GM21786 (cell line): Measurements from ENCODE around the gene FBF1.
A peak's percentile ranks its signal among the peaks of the same experiment; 100 is the strongest.
"Not testable (repeated sequence)": the region's sequence is repeated elsewhere in the genome, so short reads cannot be mapped to it uniquely, and the experiment has no call there.

Experiments used
- ATAC-seq: cut with Tn5 transposase; IDR thresholded peaks from one replicate; pipeline ENCODE4 v1.9.1; 2021; ENCODE audit not compliant: unreplicated experiment

The FBF1 gene

DNA sequence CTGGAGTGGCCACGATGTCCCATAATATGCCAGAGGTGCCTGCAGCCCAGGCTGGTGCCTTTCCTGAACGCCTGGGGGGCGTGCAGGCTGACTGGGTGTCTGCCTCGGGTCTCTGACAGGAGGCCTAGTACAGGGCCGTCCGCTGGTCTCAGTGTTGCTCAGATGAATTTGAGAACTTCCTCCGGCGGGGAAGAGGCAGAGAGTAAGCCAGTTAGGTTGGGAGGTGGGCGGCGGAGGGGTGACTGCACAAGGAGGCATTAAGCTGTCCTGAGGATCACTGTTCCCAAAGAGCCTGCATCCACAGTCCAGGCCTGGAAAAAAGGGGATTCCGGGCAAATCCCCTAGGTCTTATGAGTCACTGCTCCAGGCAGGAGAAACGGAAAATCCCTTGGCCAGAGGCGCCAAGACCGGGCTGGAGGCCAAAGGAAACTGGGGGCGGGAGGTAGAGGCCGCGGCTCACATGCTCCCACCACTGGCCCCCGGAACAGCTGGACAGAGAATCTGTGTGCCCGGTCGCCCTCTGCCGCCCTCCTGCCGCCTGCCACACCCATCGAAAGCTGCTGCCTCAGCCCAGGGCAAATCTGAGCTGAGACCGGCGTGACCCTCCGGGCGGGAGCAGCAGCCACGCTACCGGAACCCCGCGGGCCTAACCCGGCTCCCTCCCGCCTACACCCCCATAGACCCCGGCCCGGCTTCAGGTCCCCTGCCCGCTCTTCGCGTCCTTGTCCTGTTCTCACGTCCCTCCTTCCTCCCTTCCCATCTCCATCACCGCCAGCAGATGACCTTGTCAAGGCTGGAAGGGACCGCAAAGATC, 63.7 kb downstream of the FBF1 start:
- ATAC-seq = no peak

DNA sequence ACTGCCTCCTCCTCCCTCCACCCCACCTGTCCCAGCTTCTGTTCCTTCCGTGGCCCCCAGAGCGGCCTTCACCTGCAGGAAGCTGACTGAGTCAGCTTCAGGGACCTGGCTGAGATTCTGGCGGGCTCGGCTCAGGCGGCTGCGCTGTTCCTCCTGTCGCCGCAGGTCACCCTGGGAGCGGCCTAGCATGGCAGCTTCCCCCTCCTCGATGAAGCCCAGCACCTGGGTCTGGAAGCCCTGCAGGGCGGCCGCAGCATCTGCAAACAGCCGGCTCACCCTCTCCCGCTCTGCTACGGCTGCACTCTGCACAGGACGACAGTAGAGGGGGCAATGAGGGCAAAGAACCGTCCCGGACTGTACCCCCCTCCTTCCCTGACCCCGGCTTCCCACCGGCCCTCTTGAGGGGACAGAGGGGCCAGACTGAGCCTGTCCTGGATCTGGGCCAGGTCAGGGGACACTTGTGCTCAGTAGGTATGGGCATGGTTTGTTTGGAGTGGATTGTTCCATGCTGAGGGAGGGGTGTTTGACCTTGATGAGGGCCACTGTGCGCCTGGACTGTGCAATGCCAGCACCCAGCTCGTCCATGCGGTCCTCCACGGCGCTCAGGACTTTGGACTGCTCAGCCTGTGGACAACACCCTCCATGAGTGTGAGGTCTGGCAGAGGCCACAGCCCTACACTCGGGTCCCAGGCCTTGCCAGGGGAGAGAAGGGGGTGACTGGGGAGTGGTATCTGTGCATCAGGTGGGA, 64.5 kb downstream of the FBF1 start:
- ATAC-seq = no peak

DNA sequence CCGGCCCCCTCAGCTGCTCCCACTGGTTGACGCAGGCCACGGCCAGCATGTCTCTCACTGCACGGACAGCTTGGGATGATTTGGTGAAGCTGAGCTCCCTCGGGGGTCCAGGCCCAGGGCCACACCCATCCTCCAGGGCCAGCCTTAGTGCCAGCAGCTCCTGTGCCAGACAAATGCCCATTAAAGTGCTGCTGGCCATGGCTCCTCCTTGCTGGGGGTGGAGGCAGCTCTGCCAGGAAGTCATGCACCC, 65.0 kb downstream of the FBF1 start:
- ATAC-seq = no peak

DNA sequence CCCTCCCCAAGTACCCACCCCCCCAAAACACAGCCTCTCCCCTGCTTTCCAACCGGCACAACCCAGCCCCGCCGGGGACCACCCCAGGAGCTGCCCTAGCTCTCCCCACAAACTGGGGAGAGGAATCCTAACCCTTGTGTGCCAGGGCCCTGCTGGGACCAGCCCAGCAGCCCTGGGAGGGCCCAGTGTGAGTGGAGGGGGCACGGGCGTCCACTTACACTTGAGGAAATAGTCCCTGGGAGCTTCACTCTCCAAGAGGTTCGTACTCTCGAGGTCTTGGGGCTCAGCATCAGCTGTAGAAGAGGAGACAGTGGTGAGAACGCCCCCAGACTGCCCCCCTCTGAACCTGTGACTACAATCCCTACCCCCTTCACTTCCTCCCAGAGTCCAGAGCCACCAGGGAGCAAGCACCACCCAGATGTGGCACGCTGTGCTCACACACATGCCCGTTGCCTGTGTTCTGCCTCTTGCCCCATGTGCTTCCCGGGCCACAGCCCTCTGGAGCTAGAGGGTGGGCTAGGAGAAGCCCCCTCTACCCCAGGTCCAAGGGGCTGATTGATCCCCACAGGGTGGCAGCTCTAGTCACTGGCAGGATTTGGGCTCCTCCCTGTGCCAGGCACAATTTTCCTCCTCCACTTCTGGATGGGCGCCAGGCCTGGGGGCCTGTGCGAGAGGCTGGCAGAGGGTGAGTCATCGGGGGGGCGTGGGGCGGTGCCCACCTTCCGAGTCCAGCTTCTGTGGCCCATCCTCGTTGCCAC, 65.5 kb downstream of the FBF1 start:
- ATAC-seq = no peak

DNA sequence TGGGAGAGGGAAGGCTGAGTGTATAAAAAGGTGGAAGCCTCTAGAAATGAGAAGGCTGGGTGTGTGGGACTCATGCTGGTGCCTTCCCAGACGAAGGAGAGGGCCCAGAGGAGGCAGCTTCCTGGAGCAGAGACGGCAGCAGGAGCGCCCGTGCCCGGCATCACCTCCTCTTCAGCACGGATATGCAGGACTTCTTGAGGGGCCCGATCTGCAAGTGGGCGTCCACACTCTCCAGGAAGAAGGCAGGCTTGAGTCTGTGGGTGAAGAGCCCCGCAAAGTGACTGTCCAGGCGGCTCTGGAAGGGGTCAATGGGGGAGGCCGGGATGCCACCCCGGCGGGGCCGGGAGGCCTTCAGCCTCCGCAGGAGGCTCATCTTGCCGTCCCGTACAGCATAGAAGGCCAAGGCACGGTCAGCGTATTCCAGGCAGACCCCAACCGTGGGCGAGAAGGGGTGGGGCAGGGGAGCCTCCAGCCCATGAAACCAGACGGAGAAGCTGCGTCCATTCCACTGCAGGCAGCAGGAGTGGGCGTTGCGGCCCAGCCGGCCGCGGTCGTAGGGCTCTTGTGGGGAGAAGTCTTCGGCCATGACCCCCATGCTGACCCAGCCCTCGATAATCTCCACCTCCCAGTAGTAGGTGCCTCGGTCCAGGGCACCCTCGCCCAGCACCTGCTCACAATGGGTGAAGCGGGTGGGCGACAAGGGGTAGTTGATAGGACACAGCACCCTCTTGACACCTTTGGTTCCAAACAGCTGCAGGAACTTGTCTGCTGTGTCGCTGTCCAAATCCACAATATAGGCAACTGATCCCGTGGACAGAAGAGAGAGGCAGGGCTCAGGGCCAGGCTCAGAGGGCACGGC, 66.3 kb downstream of the FBF1 start:
- ATAC-seq = no peak

DNA sequence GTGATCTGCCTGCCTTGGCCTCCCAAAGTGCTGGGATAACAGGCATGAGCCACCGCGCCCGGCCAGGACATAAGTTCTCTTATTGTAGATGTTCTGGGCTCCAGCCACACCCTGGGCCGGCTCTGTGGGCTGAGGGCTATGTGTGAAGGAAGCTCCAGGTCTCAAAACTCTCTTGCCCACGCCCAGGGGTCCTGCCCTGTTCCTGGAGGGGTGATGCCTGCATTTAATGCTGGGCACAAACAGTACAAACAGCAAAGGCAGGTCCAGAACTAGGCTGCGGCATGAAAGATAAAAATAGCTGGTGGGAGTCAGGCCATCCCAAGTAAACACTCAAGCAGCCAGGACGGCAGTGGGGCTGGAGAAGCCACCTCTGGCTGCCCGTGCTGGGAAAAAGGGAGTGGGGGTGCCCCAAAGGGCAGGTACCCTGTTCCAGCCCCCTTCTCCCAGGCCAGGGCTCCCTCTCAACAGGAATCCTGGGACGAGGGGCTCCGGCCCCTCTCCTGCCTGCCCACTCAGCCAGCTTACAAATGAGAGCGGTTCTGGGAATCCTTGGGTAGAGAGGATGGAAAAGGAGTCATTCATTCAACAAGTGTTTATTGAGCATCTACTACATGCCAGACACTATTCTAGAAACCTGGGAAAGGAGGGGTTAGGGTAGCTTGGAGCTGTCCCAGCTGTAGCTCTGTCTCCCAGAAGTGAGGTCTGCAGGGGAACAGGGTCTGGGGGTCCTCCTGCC, 67.1 kb downstream of the FBF1 start:
- no peak for ATAC-seq

DNA sequence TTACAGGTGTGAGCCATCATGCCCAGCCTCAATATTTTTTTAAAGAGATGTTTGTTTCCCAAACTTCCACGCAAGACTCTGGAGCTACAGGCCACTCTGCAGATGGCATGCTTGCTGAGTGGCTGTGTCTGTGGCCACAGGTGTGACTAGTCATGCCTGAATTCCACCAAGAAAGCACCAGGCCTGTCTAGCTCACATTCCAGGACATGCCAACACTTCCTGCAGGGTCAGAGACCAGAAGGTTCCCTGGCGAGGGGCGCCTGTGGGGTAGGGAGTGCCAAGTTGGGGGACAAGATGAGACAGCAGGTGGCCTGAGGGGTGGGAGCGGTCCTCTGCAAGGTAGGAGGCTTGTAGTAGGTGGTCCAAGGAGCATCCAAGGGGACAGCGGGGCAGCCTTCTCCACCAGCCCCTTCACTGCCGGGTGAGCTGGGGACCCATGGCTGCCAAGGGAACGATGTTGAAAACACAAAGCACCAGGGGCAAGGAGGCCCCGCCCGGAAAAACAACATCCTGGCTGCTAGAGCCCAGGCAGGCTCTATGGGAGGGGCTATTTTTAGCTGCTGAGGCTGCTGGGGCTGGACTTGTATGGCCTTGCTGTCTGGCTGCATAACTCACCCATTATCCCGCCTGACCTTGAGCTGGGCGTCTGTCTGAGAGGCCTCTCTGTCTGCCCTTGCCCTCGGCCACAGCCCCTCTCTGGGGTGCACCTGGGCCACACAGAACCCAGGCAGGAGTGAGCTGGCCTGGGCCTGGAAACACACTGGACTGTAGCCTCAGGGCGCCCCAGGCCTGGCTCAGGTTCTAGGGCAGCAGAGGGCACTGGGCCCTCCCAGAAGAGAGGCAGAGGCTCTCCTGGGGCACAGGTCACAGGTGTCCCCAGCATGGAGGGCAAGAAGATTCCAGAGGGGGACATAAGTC, 68.1 kb downstream of the FBF1 start:
- no peak for ATAC-seq

DNA sequence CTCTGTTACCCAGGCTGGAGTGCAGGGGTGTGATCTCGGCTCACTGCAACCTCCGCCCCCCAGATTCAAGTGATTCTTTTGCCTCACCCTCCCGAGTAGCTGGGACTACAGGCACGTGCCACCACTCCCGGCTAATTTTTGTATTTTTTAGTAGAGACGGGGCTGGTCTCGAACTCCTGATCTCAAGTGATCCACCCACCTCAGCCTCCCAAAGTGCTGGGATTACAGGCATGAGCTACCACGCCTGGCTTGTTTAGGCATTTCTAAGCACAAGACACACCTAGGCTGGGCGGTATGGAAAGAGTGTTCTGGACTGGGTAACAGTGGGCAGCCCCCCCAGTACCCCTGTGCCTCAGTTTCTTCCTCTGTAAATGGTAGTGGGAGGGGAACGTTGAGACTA, 70.6 kb downstream of the FBF1 start:
- ATAC-seq = not testable (repeated sequence)

DNA sequence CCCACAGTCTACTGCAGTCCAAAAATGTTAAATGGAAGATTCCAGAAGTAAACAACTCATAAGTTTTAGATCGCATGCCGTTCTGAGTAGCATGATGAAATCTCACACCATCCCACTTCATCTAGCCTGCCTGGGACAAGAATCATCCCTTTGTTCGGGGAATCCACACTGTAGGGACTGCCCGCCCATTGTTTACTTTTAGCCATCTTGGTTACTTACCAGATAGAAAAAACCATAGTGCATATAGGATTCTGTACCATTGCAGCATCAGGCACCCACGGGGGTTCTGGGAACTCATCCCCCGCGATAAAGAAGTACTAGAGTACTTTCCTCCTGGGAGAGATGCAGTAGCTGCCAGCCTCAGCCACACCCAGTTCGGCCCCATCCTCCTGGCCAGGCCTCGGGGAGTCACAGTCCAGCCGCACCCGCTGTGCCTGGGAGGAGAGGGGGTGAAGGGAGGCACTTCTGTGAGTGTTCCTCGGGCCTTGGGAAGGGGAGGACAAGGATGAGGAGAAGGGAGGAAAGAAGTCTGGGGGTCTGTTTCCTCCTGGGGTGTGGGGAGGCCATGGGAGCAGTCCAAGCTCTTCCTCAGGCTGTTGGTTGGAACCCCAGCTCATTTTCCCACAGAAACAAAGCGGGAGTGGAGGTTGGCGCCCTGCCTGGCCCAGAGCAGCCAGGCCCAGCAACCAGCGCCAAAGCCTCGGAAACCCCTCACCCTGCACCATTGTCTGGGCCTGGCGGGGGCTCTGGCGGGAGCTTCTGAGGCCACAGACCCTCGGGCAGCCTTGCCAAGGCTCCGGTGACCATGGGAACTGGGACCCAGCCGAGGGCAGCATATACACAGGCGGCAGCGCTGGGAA, 71.3 kb downstream of the FBF1 start:
- no peak for ATAC-seq

DNA sequence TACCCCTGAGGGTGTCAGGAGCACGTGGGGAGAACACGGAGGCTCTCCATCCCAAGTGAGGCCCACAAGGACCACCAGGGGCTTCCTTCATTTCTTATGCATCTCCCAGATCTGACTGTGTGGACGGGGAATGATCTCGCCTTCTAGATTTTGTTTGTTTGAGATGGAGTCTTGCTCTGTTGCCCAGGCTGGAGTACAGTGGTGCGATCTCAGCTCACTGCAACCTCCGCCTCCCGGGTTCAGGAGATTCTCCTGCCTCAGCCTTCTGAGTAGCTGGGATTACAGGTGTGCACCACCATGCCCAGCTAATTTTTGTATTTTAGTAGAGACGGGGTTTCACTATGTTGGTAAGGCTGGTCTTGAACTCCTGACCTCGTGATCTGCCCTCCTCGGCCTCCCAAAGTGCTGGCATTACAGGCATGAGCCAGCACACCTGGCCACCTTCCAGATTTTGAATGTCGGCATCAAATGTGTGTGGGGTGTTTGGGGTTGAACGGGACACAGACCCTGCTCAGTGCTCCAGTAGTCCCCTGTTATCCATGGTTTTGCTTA, 72.0 kb downstream of the FBF1 start:
- not testable (repeated sequence) for ATAC-seq

DNA sequence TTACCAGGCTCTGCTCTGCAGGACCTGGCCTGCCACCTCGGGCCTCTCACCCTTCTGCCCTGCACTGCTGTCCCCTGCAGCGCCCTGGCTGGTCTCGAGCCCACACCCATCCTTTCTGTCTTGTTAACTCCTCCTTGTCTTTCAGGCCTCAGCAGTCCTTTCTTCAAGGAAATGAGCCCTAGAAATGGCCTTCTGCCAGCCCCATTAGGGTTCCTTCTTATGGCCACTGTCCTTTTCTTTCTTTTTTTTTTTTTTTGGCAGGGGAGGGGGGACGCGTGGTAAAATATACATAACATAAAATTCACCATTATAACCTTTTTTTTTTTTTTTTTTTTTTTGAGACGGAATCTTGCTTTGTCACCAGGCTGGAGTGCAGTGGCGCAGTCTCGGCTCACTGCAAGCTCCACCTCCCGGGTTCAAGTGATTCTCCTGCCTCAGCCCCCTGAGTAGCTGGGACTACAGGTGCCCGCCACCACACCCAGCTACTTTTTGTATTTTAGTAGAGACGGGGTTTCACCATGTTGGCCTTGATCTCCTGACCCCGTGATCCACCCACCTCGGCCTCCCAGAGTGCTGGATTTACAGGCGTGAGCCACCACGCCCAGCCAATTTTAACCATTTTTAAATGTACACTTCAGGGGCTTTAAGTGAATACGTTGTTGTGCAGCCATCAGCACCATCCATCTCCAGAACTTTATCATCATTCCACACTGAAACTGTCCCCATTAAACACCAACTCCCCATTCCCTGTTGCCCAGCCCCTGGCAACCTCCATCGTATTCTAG, 75.2 kb downstream of the FBF1 start:
- ATAC-seq = not testable (repeated sequence)

DNA sequence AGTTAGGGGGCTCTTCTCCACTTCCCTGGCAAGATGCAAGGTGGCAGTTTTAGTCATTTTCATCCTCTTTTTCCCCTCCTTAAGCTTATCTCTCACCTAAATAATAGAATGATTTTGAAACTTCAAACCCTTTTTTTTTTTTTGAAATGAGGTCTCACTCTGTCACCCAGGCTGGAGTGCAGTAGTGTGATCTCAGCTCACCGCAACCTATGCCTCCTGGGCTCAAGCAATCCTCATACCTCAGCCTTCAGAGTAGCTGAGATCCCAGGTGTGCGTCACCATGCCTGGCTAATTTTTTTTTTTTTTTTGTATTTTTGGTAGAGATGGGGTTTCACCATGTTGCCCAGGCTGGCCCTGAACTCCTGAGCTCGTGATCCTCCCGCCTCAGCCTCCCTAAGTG, 76.0 kb downstream of the FBF1 start:
- ATAC-seq = peak; percentile 21

DNA sequence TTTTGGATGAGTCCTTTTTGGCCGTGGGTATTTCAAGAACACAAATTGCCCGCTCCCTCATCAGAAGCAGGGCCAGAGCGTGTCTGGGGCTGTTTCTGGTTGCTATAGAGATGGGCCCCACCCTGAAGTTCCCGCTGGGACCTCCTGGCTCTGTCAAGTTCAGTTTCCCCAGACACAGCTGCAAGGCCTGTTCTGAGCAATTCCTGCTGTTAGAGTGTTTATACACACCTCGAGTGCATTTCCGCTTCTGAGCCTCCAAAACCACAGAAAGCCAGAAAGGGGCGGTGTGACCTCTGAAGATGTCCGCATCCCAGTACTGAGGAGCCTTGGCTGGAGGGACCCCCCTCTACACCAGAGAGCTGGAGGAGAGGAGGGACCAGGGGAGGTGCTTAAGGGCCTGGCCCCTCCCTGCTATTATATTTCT, 76.4 kb downstream of the FBF1 start:
- ATAC-seq = peak; percentile 84

DNA sequence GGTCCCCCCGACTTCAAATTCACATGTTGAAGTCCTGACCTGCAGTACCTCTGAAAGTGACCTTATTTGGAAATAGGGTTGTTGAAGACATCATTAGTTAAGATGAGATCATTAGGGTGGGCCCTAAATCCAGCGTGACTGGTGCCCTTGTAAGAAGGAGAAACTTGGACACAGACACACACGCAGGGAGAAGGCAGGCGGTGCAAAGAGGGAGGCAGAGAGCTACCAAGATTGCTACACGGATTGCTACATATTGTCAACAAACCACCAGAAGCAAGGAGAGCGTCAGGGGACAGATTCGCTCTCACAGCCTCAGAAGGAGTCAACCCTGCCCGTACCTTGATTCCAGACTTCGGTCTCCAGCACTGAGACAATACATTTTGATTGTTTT, 78.9 kb downstream of the FBF1 start:
- ATAC-seq = no peak
